ENCODE results near the gene PRSS53.
"Not testable (repeated sequence)": the region's sequence is repeated elsewhere in the genome, so short reads cannot be mapped to it uniquely, and the experiment has no call there.

Gene PRSS53

DNA sequence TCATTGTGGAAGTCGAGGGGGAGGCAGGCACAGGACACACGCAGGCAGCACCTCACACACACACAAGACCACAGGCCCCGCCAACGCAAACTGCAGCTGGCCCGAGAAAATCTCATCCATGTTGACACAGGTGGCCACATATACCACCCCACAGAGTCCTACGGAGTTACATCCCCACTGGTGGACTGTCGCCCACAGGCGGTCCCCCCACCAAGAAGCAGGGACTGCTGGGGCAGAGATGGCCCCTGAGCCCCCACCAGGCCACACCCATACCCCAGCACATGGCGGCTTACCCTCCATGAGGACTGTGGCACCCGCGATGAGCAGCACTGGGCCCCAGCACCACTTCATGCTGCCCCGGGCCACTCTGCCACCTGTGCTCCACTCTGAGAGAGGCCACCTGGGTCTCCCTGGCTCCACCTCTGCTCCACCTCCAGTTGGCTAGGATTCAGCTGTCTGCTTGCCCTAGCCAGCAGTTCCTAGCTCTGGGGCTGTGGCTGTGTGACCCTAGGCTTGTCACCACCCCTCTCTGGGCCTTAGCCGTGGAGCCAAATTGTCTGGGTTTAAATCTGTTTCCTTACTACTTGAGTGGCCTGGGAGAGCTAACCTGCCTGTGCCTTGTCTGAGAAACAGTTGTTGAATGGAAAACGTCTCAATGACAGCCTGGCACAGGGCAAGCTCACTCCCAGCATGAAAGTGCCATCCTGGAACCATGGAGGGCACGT, at the start of gene PRSS53:
Gene PRSS53, minus strand, starts transcription at position 485 of the 725 bp plus-strand sequence. Its CDS starts 134 bp downstream, at position 351.
- DNase-seq, result no peak

DNA sequence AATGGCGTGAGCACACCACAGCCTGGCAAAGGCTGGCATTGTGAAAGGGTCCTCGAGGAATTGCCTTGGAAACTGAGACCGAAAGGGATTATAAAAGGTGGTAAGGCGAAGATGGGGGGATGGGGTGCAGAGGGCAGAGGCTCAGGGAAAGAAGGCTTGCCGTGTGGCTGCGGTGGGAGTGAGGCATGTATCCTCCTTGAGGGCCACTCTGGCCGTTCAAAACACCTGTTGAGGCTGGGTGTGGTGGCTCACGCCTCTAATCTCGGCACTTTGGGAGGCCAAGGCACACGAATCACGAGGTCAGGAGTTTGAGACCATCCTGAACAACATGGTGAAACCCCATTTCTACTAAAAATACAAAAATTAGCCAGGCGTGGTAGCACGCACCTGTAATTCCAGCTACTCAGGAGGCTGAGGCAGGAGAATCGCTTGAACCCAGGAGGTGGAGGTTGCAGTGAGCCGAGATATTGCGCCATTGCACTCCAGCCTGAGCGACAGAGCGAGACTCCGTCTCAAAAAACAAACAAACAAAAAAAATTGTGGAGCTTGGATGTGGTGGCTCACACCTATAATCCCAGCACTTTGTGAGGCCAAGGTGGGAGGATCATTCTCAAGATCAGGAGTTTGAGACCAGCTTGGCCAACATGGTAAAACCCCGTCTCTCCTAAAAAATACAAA, 48.2 kb upstream of the PRSS53 start:
- not testable (repeated sequence) for DNase-seq

DNA sequence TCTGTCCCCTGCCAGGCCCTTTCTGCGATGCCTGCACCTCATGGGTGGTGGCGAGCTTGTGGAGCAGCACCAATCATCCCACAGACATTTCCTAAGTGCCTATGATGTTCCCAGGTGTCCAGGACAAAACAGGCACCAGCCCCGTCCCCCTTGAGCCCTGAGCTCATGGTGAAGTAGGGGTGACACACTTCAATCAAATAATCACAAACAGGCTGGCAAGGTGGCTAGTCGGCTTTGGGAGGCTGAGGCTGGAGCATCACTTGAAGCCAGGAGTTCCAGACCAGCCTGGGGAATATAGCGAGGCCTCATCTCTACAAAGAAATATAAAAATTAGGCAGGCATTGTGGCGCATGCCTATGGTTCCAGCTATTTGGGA, 47.5 kb upstream of the PRSS53 start:
- DNase-seq, result no peak

DNA sequence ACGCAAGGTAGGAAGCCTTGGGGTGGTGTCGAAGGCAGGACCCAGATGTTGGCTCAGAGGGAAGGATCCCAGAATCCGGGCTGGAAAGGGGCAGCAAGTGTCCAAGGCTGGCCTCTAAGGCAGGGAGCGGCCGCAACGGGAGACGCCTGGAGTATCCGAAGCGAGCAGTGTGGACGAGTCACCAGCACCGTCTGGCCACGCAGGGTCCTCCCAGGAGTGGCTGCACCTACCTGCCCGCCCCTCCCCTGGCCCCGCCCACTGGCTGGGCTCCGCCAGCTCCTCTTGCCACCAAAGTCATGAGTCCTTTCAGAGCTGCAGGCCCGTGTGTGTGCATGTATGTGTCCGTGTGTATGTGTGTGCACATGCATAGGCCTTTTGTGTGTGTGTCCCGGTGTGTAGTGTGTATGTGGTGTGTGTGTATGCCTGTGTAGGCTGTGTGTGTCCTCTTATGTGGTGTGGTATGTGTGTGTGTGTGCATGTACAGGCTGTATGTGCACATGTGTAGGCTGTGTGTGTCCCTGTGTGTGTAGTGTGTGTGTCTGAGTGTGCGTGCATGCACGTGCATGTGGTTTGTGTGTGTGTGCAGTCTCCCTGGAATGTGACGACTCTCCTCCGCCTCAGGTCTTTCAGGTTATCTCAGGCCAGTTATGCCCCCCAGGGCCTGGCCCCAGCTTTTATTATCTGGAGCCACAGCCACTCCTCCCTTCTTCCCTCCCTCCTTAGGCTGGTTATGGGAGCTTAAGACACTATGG, 47.0 kb upstream of the PRSS53 start, which contains the start of gene PRSS8:
Gene PRSS8, minus strand, starts transcription at position 193 of the 752 bp plus-strand sequence. CDS start 229 bp downstream, outside the sequence.
- DNase-seq, result no peak

DNA sequence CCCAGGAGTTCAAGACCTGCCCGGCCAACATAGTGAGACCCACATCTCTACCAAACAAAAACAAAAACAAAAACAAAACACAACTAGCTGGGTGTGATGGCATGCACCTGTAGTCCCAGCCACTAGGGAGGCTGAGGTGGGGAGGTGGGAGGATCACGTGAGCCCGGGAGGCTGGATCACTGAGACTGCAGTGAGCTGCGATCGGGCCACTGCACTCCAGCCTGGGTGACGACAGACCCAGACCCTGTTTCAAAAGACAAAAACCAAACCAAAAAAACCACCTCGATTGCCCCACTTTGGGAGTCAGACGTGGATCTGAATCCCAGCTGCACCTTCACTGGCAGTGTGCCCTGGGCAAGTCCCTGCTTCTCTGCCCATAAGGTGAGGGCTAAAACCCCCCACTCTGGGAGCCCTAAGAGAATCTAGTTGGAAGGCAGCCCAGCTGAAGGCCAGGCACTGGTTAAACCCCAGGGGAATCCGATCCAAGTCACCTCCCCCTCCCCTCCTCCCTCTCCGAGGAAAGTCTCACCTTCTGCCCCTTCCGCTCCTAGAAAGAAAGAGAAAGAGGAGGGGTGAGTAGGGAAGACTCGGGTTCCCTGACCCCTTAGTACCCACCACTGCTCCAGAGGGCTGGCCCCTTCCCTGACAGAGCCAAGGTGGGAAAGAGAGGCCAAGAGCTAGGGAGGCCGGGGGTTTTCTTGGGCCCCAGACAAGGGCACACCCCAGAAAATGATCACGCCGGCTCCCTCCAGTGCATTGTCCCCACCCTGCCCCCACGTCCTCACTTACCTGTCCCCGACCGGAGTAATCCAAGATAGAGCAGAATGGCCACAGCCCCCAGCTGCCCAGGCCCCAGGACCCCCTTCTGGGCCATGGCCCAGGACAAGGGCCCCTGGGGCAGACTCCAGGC, 46.1 kb upstream of the PRSS53 start:
- DNase-seq, result no peak

DNA sequence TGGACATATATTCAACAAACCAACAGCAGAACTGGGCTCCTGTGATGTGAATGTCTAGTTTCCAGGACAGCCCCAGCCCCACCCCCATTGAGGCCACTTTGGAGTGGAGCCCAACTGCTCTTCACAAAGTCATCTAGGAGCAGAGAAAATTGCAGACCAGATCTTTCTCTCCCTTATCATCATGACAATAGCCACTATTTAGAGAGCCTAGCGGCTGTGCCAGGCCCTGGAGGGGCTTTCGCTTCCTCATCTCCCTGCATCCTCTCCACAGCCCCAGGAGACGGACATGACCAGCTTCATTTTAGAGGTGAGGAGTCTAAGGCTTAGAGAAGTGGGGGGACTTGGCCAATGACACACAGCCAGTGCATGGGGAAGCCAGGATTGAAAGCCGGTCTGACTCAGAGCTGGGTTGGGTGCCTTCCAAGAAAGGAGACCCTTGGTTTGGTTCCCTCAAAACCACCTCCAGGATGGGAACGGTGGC, 45.4 kb upstream of the PRSS53 start:
- no peak for DNase-seq

DNA sequence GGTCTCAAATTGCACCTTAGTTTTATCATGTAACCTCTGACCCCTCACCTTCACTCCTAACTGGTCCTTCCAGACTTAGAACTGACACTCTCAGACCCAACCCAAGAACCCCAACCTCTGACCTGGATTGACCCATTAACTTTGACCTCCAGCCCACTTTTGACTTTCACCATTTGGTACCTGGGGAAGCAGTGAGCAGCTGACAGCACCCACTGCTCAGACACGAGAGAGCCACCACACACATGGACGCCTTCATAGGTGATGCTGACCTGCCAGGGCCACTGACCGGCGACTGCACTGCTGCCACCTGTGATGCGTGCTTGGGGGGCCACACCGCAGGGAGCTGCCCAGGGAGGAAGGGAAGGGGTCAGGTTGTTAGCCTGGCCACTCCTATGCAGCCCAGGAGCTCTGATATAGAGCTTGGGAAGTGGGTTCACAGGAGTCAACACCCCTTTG, 44.3 kb upstream of the PRSS53 start:
- no peak for DNase-seq

DNA sequence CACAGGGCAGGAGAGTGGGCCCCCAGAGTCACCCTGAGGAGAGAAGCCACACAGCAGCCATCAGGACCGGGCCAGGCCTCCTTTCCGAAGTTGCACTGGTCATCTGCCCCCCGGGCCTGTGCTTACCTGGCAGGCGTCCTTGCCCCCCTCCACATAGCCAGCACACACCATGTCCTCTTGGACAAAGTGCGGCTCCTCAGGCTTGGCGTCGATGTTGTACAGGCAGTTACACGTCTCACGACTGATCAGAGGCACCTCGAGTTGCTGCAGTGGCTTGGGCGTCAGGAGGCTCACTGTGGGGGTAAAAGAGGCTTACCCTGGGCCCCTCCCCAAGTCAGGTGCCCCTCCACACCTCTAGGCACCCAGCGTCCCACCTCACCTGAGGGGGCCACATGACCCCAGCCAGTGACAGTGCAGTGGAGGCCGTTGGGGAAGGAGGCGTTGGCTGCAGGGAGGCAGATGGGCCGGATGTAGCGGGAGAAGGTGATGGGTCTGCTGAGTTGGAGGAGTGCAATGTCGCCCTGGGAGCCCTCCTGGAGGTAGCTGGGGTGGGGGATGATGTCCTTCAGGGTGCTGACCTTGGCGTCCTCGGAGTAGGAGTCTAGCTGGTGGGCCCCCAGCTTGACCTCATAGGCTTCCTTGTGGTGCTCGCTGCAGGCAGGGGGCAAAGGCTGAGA, 43.7 kb upstream of the PRSS53 start:
- no peak for DNase-seq

DNA sequence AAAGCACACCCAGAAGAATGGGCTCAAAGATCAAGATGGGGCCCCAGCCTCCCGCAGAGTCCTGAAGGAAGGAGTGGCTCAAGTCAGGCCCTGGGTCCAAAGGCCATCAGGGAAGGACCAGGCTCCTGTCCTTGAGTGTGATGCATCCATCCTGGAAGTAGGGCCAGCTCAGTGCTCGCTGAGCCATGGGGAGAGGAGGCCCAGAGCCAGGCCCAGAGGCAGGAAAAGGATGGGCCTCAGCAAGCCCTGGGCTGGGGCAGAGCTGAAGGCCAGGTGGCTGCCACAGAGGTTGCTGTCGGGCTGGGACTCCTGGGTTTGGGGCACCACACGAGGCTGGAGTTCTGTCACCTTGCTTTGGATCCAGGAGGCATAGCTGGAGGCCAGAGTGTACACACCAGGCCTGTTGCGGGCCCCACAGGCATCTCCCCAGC, 43.1 kb upstream of the PRSS53 start:
- no peak for DNase-seq

DNA sequence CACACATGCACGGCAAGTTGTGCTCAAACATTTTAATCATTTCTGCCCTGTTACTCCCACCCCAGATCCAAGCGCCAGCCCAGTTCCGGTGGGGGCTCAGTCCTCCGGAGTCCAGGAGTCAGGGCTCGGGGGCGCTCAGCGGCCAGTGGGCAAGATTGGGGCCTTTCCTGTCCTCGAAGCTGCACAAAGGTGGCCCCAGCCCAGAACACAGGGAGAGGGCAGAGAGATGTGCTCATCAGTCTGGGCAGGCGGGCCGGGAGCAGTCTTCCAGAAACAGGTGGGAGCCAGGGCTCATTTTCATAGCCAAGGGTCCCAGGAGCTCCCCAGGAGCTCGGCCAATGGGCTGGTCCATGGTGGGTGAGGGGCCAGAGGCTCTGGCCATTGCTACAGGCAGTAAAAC, 42.7 kb upstream of the PRSS53 start:
- DNase-seq, result no peak

DNA sequence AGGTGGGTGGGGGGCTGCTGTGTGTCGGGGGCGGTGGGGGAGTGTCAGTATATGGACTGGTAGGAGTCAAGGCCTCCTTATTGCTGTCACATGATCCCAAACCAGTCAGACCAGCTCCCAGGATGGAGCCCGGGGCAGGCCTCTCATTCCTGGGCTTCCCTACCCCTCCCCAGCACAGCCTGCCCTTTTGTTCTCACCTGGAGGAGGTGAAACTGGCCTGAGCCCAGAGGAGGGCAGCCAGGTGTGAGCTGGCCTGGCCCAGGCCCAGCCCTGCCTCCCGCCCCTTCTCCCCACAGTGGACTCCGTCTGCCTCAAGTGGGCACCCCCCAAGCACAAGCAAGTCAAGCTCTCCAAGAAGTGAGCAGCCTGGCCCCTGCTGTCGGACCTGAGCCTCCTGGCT, 42.2 kb upstream of the PRSS53 start:
- no peak for DNase-seq

DNA sequence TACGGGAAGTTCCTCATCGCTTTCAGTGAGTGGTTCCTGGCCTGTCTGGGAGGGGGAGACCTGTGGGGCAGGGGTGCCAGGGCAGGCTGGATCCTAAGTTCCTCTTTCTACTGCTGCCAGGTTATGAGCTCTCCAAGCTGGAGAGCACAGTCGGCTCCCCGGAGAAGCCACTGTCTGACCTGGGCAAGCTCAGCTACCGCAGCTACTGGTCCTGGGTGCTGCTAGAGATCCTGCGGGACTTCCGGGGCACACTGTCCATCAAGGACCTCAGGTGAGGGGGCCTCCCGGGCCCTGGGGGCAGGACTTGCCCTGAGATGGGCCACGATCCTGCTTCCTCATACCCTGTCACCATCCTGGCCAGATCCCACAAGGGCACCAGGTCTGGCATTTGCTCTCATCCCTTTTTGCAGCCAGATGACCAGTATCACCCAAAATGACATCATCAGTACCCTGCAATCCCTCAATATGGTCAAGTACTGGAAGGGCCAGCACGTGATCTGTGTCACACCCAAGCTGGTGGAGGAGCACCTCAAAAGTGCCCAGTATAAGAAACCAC, 41.7 kb upstream of the PRSS53 start:
- no peak for DNase-seq

DNA sequence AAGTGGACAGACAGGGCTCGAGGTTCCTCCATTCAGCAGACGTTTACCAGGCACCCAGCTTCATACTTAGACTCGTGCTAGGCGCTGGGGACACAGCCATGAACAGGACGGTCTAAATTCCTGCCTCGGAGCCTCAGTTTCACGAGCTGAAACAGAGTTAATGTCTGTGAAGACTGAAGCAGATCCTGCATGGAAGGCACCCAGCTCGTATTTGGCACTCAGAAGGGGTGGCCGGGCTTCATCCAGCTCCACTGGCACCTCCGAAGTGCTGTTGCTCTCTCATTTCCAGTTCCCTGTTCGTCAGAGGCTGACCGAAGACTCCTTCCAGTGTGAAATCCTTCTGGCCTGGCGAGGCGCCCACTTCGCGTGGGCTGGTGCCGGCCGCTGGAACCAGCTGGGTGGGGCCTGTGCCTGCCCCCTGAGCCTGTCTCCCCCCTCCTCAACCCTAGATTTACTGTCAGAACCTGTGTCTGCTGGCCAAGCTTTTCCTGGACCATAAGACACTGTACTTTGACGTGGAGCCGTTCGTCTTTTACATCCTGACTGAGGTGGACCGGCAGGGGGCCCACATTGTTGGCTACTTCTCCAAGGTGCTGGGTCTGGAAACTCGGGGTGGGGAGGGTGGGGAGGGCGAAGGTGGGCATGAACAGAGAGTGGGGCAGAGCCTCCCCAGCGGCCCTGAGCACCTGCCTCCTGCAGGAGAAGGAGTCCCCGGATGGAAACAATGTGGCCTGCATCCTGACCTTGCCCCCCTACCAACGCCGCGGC, 41.0 kb upstream of the PRSS53 start:
- no peak for DNase-seq

DNA sequence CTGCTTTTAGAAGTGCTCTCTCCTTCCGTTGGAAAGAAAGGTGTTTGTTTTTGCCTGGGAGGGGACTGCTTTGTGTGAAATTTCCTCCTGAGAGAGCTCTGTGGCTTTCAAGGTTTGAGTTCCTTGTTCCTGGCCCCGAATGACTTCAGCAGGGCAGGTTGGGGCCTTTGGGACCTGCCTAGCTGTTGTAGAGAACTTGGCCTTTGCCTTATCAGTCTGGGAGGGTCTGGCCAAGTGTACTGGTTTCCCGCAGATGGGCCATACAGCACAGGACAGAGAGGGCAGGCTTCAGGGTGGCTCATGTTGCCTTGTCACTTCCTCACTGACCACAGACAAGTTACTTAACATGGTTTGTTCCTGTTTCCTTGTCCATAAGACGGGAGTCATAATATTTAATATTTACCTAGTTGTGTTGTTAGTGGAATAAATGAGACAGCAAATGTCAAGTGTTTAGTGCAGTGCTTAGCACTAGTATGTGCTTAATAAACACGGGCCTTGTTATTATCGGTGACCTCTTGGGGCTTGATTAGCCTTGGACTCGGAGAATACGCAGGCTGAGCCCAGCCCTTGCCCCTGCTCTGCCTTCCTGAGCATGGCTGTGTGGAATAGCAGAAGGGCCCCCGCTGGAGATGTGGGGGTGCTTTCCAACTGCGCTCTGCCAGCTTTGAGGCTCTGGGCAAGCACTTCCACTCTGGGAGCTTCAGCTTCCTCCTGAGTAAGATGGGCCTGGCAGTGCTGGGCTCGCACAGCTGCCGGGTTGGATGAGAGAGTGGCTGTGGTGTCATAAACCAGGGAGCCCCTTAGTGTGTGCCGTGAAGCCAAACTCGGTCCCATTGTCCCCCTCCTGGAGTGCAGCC, 40.2 kb upstream of the PRSS53 start:
- no peak for DNase-seq

DNA sequence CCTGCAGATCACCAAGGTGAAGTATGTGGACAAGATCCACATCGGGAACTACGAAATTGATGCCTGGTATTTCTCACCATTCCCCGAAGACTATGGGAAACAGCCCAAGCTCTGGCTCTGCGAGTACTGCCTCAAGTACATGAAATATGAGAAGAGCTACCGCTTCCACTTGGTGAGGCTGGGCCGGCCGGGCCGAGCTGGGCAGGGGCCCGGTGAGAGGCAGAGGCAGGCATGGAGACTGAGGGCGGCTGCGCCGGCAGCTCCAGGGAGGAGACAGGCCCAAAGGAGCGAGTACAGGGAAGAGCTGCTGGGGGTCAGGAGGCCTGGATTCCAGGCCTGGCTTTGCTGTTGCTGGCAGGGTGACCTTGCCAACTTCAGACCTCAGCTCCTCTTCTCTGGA, 38.4 kb upstream of the PRSS53 start:
- no peak for DNase-seq

DNA sequence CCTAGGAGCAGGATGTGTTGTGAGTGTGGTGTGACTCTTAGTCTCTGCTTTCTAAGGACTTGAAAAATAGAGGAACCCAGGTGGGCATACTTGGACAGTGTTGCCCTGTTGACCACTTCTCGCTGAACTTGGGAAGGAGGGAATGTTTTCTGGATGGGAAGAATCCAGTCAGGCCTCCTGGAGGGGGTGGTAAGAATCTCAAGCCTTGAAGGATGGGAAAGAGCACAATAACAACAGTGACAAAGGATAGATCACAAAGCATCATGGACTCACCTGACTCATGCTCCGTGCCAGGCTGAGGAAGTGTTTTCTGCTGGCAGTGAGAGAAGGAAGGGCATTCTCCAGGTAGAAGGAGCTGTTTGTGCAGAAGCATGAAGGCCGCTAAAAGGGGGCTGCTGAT, 37.1 kb upstream of the PRSS53 start:
- DNase-seq, result no peak

DNA sequence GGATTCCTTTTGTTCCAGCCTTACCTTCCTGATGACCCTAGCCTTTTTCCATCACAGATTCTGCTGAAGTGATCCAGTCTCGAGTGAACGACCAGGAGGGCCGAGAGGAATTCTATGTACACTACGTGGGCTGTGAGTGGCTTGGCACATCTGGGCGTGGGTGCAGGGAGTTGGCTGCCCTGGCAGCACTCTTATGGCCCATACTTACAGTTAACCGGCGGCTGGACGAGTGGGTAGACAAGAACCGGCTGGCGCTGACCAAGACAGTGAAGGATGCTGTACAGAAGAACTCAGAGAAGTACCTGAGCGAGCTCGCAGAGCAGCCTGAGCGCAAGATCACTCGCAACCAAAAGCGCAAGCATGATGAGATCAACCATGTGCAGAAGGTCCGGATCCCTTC, 31.4 kb upstream of the PRSS53 start:
- DNase-seq, result no peak

DNA sequence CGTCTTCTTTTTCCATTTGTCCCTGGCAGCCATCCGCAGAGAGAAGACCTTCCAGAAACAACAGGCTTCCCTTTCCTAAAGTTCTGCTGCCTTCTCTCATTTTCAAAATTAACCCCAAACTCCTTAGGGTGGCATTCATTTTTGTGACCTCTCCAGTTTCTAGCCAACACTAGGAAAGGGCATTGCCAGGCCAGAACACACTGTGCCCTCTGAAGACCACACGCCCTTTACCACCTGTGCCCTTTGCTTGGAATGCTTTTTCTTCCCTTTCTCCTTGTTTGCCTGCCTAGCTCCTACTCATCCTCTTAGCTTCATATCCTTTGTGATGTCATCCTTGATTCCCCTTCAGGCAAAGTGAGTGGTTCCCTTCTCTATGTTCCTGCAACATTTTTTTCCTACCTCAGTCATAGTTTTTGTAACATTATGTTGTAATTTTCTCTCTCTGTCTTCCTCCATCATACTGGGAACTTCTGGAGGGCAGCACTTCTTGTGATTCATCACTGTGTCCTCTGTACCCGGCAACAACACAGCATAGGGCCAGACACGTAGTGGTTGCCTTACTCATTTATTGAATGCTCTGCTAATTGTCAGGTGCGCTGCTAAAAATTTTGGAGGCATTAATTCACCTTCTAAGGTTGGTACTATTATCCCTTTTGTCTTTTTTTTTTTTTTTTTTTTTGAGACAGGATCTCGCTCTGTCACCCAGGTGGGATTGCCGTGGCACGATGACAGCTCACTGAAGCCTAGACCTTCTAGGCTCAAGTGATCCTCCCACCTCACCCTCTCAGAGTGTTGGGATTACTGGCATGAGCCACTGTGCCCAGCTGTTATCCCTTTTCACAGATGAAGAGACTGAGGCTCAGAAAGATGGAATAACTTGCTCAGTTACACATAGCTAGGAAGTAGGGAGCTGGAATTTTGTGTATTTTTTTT, 29.7 kb upstream of the PRSS53 start:
- DNase-seq, result no peak

Measured in activated CD4-positive, CD25-positive, alpha-beta regulatory T cell (primary cell).